ENCODE measurements around the gene PKD1L1.

Gene PKD1L1

DNA sequence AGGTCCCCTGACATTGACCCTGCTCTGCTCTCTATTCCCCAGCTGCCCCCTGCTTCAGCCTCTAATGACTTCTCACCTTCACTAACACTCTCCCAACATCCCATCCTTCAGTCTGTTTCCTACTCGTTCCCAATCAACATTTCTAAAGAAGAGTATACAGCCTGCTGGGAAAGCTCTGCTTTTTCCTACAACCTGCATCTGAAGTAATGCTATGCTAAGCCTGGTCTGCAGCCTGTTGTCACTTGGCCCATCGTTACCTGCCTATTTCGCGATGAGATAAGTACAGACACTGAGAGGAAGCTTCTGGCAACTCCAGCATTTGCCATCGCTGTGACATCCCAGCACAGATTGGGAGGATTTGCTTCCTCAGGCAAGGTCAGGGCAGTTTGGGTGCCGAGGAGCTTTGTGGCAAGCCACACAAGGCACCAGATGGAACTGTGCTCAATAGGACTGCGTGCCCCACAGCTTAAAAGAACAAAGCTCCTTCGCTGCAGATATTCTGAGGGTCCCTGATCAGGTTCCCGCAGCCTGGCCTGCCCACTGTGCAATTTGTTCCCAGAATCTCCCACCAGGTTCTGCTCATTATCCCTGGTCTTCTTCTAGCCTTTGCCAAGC, 51.4 kb downstream of the PKD1L1 start:
- DNase-seq: no peak

GRCh38 chr7:47895026-47895425, 53.2 kb downstream of the PKD1L1 start:
- no peak for DNase-seq

- no peak for DNase-seq
Observed at GRCh38 chr7:47893721-47894365, 54.4 kb downstream of the PKD1L1 start.

GRCh38 chr7:47893238-47893637, 55.0 kb downstream of the PKD1L1 start:
- DNase-seq: no peak

GRCh38 chr7:47890606-47891005, 57.7 kb downstream of the PKD1L1 start:
- no peak for DNase-seq

- DNase-seq: no peak
Observed at GRCh38 chr7:47890125-47890524, 58.1 kb downstream of the PKD1L1 start.

DNA sequence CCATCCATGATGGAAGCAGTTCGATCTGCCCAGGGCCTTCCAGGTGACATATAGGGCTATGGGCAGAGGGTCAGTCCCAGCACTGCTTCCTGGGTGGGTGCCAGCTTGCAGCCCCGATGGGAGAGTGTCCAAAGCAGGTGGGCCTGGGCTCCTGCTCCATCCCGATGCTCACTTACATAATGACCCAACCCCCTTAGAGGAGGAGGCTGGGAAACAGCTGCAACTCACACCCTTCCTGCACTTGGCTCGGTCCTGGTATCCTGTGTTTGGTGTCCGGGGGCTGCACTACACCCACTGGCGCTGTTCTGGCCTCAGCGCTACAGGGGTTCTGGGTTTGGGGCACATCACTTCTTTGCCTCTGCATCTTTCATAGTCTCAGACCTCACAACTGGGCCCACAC, 58.5 kb downstream of the PKD1L1 start:
- no peak for DNase-seq

- DNase-seq: no peak
Observed at GRCh38 chr7:47888371-47889265, 59.6 kb downstream of the PKD1L1 start.

GRCh38 chr7:47887016-47887640, 61.1 kb downstream of the PKD1L1 start:
- no peak for DNase-seq

- no peak for DNase-seq
Observed at GRCh38 chr7:47885987-47886811, 62.1 kb downstream of the PKD1L1 start.

GRCh38 chr7:47885309-47885986, 62.8 kb downstream of the PKD1L1 start:
- DNase-seq: no peak

DNA sequence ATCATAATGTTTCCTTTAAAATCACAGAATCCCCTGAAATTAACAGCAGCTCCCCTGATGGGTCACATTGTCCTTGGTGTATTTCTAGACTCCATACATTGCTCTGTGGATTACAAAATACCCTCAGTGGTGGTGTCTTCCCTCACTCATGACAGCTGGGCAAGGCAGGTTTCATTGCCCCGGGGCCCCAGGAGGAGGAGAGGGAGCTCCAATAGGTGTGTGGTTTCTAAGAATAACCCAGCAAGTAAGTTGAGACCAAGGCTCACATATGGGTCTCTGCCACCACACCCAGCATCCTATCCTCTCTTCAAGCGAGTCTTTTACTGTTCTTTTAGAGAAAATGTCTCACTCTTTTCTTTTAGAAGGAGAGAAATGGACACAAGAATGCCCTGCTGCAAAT, 63.6 kb downstream of the PKD1L1 start:
- no peak for DNase-seq

- DNase-seq: no peak
Observed at GRCh38 chr7:47882635-47883034, 65.6 kb downstream of the PKD1L1 start.

DNA sequence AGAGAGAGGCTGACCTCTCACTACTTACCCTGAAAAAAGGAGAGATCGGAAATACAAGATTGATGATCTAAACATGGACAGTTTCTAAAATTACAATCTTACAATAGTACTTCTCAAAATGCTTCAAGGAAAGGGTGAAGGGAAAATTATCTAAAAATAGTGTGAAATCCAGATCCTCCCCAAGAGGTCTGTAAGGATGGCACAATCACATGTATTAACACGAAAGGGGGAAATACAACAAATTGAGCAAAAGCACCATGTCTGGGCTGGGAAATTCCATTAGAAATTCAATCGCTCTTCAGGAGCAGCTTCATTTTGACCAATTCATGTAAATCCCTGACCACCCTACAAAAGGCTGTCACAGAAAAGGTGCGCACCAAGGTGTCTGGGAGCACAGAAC, 67.0 kb downstream of the PKD1L1 start:
- DNase-seq: no peak

- DNase-seq: no peak
Observed at GRCh38 chr7:47878662-47879061, 69.6 kb downstream of the PKD1L1 start.

GRCh38 chr7:47877336-47877735, 70.9 kb downstream of the PKD1L1 start:
- no peak for DNase-seq

- no peak for DNase-seq
Observed at GRCh38 chr7:47875998-47876744, 72.1 kb downstream of the PKD1L1 start.

DNA sequence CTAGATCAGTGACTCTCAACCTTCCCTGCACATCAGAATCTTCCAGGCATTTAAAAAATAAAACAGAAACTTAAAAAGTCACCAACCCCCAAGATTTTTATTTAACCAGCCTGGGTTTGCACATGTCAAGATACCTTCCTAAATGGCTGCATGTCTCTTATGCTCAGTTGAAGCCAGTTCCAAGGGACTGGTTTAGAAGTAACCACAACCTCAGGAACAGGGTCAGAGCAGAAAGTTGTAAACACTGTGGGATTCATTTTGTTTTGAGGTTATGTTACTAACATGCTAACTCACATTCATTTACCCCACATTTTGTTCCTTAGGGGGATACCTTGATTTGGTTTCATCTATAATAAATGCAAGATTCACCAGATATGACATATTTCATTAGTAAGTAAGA, 72.9 kb downstream of the PKD1L1 start:
- DNase-seq: no peak

DNA sequence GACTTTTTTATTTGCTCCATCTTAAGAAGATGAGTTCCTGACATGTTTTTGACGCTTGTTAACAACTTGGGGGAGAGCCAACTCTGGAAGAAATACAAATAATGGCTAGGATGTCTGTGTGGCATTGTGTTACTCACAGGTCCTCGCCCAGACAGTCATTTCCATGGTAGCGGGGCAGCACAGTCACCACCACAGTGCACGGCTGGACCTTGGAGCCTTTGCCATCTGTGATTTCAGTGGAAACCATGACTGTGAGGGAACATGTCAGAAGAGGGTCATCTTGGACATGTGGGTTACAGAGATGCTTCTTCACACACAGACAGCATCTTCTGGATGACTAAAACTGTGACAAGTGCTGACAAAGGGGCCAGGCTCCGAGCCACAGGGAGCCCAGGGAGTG, 74.5 kb downstream of the PKD1L1 start:
- no peak for DNase-seq

DNA sequence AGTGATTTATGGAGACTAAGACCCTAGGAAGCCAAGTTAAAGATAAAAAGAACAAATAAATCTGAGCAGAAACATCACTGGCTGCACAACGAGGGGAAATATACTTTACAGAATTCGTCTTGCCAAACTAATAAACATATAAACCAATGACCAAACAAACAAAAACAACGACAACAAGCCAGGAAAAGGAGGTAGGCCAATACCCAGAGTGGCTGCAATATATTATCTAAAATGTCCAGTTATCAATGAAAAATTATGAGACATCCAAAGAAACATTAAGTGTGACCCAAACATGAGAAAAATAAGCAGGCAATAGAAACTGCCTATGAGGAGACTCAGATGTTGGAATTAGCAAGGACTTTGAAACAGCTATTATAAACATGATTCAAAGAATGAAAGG, 81.0 kb downstream of the PKD1L1 start:
- DNase-seq: no peak

DNA sequence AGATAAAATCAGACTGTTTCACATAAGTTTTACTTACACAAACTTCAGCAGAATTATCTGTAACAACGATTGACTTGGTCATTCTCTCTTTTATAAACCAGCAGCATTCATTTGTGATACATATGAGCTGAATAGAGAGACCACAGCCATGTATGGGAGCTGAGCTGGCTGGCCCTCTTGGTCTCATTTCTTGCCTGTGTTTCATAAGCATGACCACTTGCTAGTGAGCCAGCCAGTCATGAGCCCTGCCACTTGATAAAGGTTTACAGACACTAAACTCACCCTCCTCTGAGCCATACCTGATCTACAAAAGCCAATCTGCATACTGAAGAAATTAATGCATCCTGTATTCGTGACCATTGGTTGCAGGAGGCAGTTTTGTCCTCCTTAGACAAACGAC, 82.1 kb downstream of the PKD1L1 start:
- no peak for DNase-seq
